A549 (cell line): ENCODE results near the gene KCTD21.

Experiments
- CEBPB ChIP-seq, 2 experiments: fragments of >200 bp in 1 of 2; sonication (Bioruptor Twin) in 1 of 2; formaldehyde crosslinking in 1 of 2; IDR thresholded peaks; 2 replicates each; pipeline ENCODE4 v1.6.1; 2012 to 2016
- E2F6 ChIP-seq: IDR thresholded peaks from 2 replicates; pipeline ENCODE4 v1.6.1; 2012; ENCODE audit warnings: low read depth, borderline replicate concordance
- EP300 ChIP-seq, 2 experiments: fragments of >200 bp; sonication (Bioruptor Twin); formaldehyde crosslinking; IDR thresholded peaks; 2 replicates in 1 of 2; 3 replicates in 1 of 2; pipeline ENCODE4 v1.6.1; 2016 to 2017
- HDAC2 ChIP-seq: fragments of 200-600 bp; sonication (generic); IDR thresholded peaks from 2 replicates; pipeline ENCODE4 v1.6.1; 2016
- JUN ChIP-seq, 2 experiments: fragments of >200 bp; sonication (Bioruptor Twin); formaldehyde crosslinking; IDR thresholded peaks; 2 replicates in 1 of 2; 3 replicates in 1 of 2; pipeline ENCODE4 v1.6.1; 2016 to 2017
- MAX ChIP-seq: IDR thresholded peaks from 2 replicates; pipeline ENCODE4 v1.6.1; 2012
- NR3C1 ChIP-seq: fragments of >200 bp; sonication (Bioruptor Twin); formaldehyde crosslinking; IDR thresholded peaks from 3 replicates; pipeline ENCODE4 v1.6.1; 2017
- POLR2A ChIP-seq: IDR thresholded peaks from 2 replicates; pipeline ENCODE4 v1.6.1; 2012; ENCODE audit warnings: mild to moderate bottlenecking, low read length
- SMC3 ChIP-seq: fragments of >200 bp; sonication (Bioruptor Twin); formaldehyde crosslinking; IDR thresholded peaks from 3 replicates; pipeline ENCODE4 v1.6.1; 2018; ENCODE audit warnings: inconsistent platforms
- USF2 ChIP-seq: fragments of 450-650 bp; IDR thresholded peaks from 2 replicates; pipeline ENCODE4 v1.6.1; 2014; ENCODE audit warnings: antibody characterized with exemption
- ZSCAN20 ChIP-seq: fragments of 250-450 bp; sonication (Bioruptor Pico); IDR thresholded peaks from 2 replicates; pipeline ENCODE4 v1.8.0; 2022; ENCODE audit warnings: mild to moderate bottlenecking, moderate library complexity
- TF ChIP-seq, protein P1 (sequence below): fragments of >200 bp; sonication (Bioruptor Twin); formaldehyde crosslinking; IDR thresholded peaks from 3 replicates; pipeline ENCODE4 v1.5.1; 2016

- TF ChIP-seq USF2, result no peak
- no peak for TF ChIP-seq HDAC2
- no peak for TF ChIP-seq NR3C1
- TF ChIP-seq, protein P1, sequence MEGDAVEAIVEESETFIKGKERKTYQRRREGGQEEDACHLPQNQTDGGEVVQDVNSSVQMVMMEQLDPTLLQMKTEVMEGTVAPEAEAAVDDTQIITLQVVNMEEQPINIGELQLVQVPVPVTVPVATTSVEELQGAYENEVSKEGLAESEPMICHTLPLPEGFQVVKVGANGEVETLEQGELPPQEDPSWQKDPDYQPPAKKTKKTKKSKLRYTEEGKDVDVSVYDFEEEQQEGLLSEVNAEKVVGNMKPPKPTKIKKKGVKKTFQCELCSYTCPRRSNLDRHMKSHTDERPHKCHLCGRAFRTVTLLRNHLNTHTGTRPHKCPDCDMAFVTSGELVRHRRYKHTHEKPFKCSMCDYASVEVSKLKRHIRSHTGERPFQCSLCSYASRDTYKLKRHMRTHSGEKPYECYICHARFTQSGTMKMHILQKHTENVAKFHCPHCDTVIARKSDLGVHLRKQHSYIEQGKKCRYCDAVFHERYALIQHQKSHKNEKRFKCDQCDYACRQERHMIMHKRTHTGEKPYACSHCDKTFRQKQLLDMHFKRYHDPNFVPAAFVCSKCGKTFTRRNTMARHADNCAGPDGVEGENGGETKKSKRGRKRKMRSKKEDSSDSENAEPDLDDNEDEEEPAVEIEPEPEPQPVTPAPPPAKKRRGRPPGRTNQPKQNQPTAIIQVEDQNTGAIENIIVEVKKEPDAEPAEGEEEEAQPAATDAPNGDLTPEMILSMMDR, result no peak
- TF ChIP-seq POLR2A, result no peak
- TF ChIP-seq EP300 (IDR thresholded peaks at IDR 0.05), result no peak
- TF ChIP-seq ZSCAN20 (CRISPR knock-in tag), result no peak
- no peak for TF ChIP-seq SMC3
- TF ChIP-seq CEBPB (IDR thresholded peaks at IDR 0.05), result no peak
- TF ChIP-seq JUN (IDR thresholded peaks at IDR 0.05), result no peak
- TF ChIP-seq E2F6, result no peak
- no peak for TF ChIP-seq MAX
Observed at GRCh38 chr11:78160557-78160956, 27.9 kb downstream of the KCTD21 start.
